ENCODE data around the gene ABCB10. TPM values are rescaled to one million over a fixed set of nuclear protein-coding genes. Genes with fewer than 3 reads are reported as not detected.

Gene ABCB10
- total RNA-seq, 1 donor from 2014 or later = 14.5 TPM

- ATAC-seq (ENCODE audit: low read depth) (no peak), DNase-seq (no peak)
- Mint-ChIP-seq H3K27ac (peak overlapping the region; percentile 7), H3K36me3 (ENCODE audit: low read depth) (peaks cover 33% of the 10 kb centered on the region), H3K4me1 (peaks cover 9% of the 10 kb centered on the region), H3K4me3 (no peak overlapping the region), H3K9me3 (no peaks in the 10 kb centered on the region), H3K27me3 (no peaks in the 10 kb centered on the region)
- CTCF ChIA-PET = interaction anchor here (0.7 kb wide), 1 partner anchor 63 kb away, joined by 3 read pairs; no protein-coding TSS in a partner anchor
- intact Hi-C loops (cut with micrococcal nuclease) = no loop called here
- no peak for TF ChIP-seq CTCF (IDR thresholded peaks at IDR 0.05)
- POLR2A ChIA-PET = no interaction called here
Measured at GRCh38 chr1:229550812-229551567, 7.5 kb downstream of the ABCB10 start.

GRCh38 chr1:229547542-229547941, 11.0 kb downstream of the ABCB10 start:
- Mint-ChIP-seq H3K4me1 (peaks cover 12% of the 10 kb centered on the region), H3K4me3 (no peak overlapping the region), H3K27ac (no peak overlapping the region), H3K36me3 (ENCODE audit: low read depth) (peaks cover 46% of the 10 kb centered on the region), H3K9me3 (no peaks in the 10 kb centered on the region), H3K27me3 (no peaks in the 10 kb centered on the region)
- intact Hi-C loops (cut with micrococcal nuclease) = no loop called here
- POLR2A ChIA-PET = no interaction called here
- no peak for TF ChIP-seq CTCF (IDR thresholded peaks at IDR 0.05)
- DNase-seq (no peak), ATAC-seq (ENCODE audit: low read depth) (no peak)
- CTCF ChIA-PET = no interaction called here

GRCh38 chr1:229544587-229544986, 13.9 kb downstream of the ABCB10 start:
- no peak for DNase-seq
- intact Hi-C loops (cut with micrococcal nuclease) = no loop called here
- ATAC-seq (ENCODE audit: low read depth) = no peak
- TF ChIP-seq CTCF (IDR thresholded peaks at IDR 0.05) = no peak
- no peaks in the 10 kb centered on the region for H3K27me3 Mint-ChIP-seq
- POLR2A ChIA-PET = interaction anchor here (0.7 kb wide), 1 partner anchor 14 kb away, joined by 3 read pairs; no protein-coding TSS in a partner anchor
- H3K36me3 Mint-ChIP-seq (ENCODE audit: low read depth) = peaks cover 65% of the 10 kb centered on the region
- H3K4me3 Mint-ChIP-seq = no peak overlapping the region
- H3K4me1 Mint-ChIP-seq = peaks cover 21% of the 10 kb centered on the region
- H3K9me3 Mint-ChIP-seq = no peaks in the 10 kb centered on the region
- H3K27ac Mint-ChIP-seq = no peak overlapping the region
- CTCF ChIA-PET = no interaction called here

- intact Hi-C loops (cut with micrococcal nuclease) = no loop called here
- TF ChIP-seq CTCF (IDR thresholded peaks at IDR 0.05) = no peak
- Mint-ChIP-seq H3K27ac (no peak overlapping the region), H3K4me3 (no peak overlapping the region), H3K9me3 (no peaks in the 10 kb centered on the region), H3K36me3 (ENCODE audit: low read depth) (peaks cover 72% of the 10 kb centered on the region), H3K27me3 (no peaks in the 10 kb centered on the region), H3K4me1 (peaks cover 21% of the 10 kb centered on the region)
- ATAC-seq (ENCODE audit: low read depth) = no peak
- ChIA-PET POLR2A (no interaction called here), CTCF (no interaction called here)
- no peak for DNase-seq
Measured at GRCh38 chr1:229539863-229540506, 18.5 kb downstream of the ABCB10 start.

GRCh38 chr1:229538945-229539344, 19.6 kb downstream of the ABCB10 start:
- Mint-ChIP-seq H3K36me3 (ENCODE audit: low read depth) (peaks cover 69% of the 10 kb centered on the region), H3K9me3 (no peaks in the 10 kb centered on the region), H3K27me3 (no peaks in the 10 kb centered on the region), H3K27ac (no peak overlapping the region), H3K4me1 (peaks cover 18% of the 10 kb centered on the region), H3K4me3 (no peak overlapping the region)
- intact Hi-C loops (cut with micrococcal nuclease) = no loop called here
- DNase-seq (no peak), ATAC-seq (ENCODE audit: low read depth) (no peak)
- POLR2A ChIA-PET = no interaction called here
- TF ChIP-seq CTCF (IDR thresholded peaks at IDR 0.05) = no peak
- CTCF ChIA-PET = no interaction called here
